ENCODE measurements around the gene C11orf24. TPM values are rescaled to one million over a fixed set of nuclear protein-coding genes. Genes with fewer than 3 reads are reported as not detected.
"Not testable (repeated sequence)": the region's sequence is repeated elsewhere in the genome, so short reads cannot be mapped to it uniquely, and the experiment has no call there.

Gene C11orf24
- total RNA-seq, 1 experiment from 2014 or later: 31.5 TPM

GRCh38 chr11:68300076-68300830, 28.5 kb upstream of the C11orf24 start:
- DNase-seq (ENCODE audit: extremely low read depth, low read depth): no peak

- not testable (repeated sequence) for DNase-seq (ENCODE audit: extremely low read depth, low read depth)
Measured at GRCh38 chr11:68299517-68299879, 27.7 kb upstream of the C11orf24 start.

- no peak for DNase-seq (ENCODE audit: extremely low read depth, low read depth)
Measured at GRCh38 chr11:68298659-68299516, 27.1 kb upstream of the C11orf24 start.

GRCh38 chr11:68297812-68298658, 26.3 kb upstream of the C11orf24 start:
- DNase-seq (ENCODE audit: extremely low read depth, low read depth): peak; percentile 56

- no peak for DNase-seq (ENCODE audit: extremely low read depth, low read depth)
Measured at GRCh38 chr11:68297494-68297811, 25.7 kb upstream of the C11orf24 start.

GRCh38 chr11:68297052-68297378, 25.2 kb upstream of the C11orf24 start:
- no peak for DNase-seq (ENCODE audit: extremely low read depth, low read depth)

- no peak for DNase-seq (ENCODE audit: extremely low read depth, low read depth)
Measured at GRCh38 chr11:68296344-68297051, 24.7 kb upstream of the C11orf24 start.

- DNase-seq (ENCODE audit: extremely low read depth, low read depth): no peak
Measured at GRCh38 chr11:68295940-68296339, 24.2 kb upstream of the C11orf24 start.

- DNase-seq (ENCODE audit: extremely low read depth, low read depth): no peak
Measured at GRCh38 chr11:68295271-68295670, 23.5 kb upstream of the C11orf24 start.

GRCh38 chr11:68293708-68294107, 21.9 kb upstream of the C11orf24 start:
- no peak for DNase-seq (ENCODE audit: extremely low read depth, low read depth)

GRCh38 chr11:68289456-68289855, 17.7 kb upstream of the C11orf24 start:
- DNase-seq (ENCODE audit: extremely low read depth, low read depth): no peak

- DNase-seq (ENCODE audit: extremely low read depth, low read depth): no peak
Measured at GRCh38 chr11:68287419-68287818, 15.6 kb upstream of the C11orf24 start.

- not testable (repeated sequence) for DNase-seq (ENCODE audit: extremely low read depth, low read depth)
Measured at GRCh38 chr11:68284588-68284987, 12.8 kb upstream of the C11orf24 start.

- DNase-seq (ENCODE audit: extremely low read depth, low read depth): no peak
Measured at GRCh38 chr11:68282861-68283230, 11.1 kb upstream of the C11orf24 start.

GRCh38 chr11:68282141-68282860, 10.5 kb upstream of the C11orf24 start:
- no peak for DNase-seq (ENCODE audit: extremely low read depth, low read depth)

GRCh38 chr11:68279676-68280075, 7.9 kb upstream of the C11orf24 start:
- no peak for DNase-seq (ENCODE audit: extremely low read depth, low read depth)

GRCh38 chr11:68276861-68277260, 5.1 kb upstream of the C11orf24 start:
- no peak for DNase-seq (ENCODE audit: extremely low read depth, low read depth)

GRCh38 chr11:68275721-68276507, 4.1 kb upstream of the C11orf24 start:
- DNase-seq (ENCODE audit: extremely low read depth, low read depth): no peak

- no peak for DNase-seq (ENCODE audit: extremely low read depth, low read depth)
Measured at GRCh38 chr11:68274306-68274705, 2.5 kb upstream of the C11orf24 start.

All from NCI-H460 (cell line).